GM21619 (cell line): Measurements from ENCODE around the gene EPGN.

Experiments
- ATAC-seq: cut with Tn5 transposase; IDR thresholded peaks from one replicate; pipeline ENCODE4 v1.9.1; 2021; ENCODE audit not compliant: unreplicated experiment

The EPGN gene

GRCh38 chr4:74307170-74307569, 1.1 kb upstream of the EPGN start:
- ATAC-seq, result no peak

GRCh38 chr4:74309223-74309622, 953 bp downstream of the EPGN start:
- no peak for ATAC-seq

- ATAC-seq, result peak; percentile 74
These were observed 3.5 kb downstream of the EPGN start for GRCh38 chr4:74311696-74312313.

GRCh38 chr4:74314329-74314728, 6.1 kb downstream of the EPGN start:
- no peak for ATAC-seq

GRCh38 chr4:74314944-74315343, 6.7 kb downstream of the EPGN start:
- no peak for ATAC-seq

GRCh38 chr4:74315376-74315775, 7.1 kb downstream of the EPGN start:
- no peak for ATAC-seq

- ATAC-seq, result no peak
These were observed 8.1 kb downstream of the EPGN start for GRCh38 chr4:74316397-74316796.

GRCh38 chr4:74317616-74318246, 9.5 kb downstream of the EPGN start:
- no peak for ATAC-seq

GRCh38 chr4:74318276-74318675, 10.0 kb downstream of the EPGN start:
- no peak for ATAC-seq

GRCh38 chr4:74319470-74319869, 11.2 kb downstream of the EPGN start:
- ATAC-seq, result no peak

GRCh38 chr4:74320559-74321118, 12.4 kb downstream of the EPGN start:
- ATAC-seq, result peak; percentile 81

GRCh38 chr4:74322301-74322700, 14.0 kb downstream of the EPGN start:
- no peak for ATAC-seq

- ATAC-seq, result no peak
These were observed 15.4 kb downstream of the EPGN start for GRCh38 chr4:74323663-74324062.

GRCh38 chr4:74324262-74324661, 16.0 kb downstream of the EPGN start:
- ATAC-seq, result no peak

GRCh38 chr4:74325886-74326285, 17.6 kb downstream of the EPGN start:
- ATAC-seq, result no peak

- no peak for ATAC-seq
These were observed 19.5 kb downstream of the EPGN start for GRCh38 chr4:74327762-74328161.

- no peak for ATAC-seq
These were observed 20.2 kb downstream of the EPGN start for GRCh38 chr4:74328501-74328900.

GRCh38 chr4:74329307-74329706, 21.0 kb downstream of the EPGN start:
- ATAC-seq, result no peak

GRCh38 chr4:74330295-74330750, 22.1 kb downstream of the EPGN start:
- ATAC-seq, result no peak

GRCh38 chr4:74331252-74331651, 23.0 kb downstream of the EPGN start:
- no peak for ATAC-seq

- ATAC-seq, result no peak
These were observed 23.7 kb downstream of the EPGN start for GRCh38 chr4:74331944-74332343.

- ATAC-seq, result no peak
These were observed 26.4 kb downstream of the EPGN start for GRCh38 chr4:74334636-74335035.
